ENCODE data around the gene MARS1.
"Not testable (repeated sequence)": the region's sequence is repeated elsewhere in the genome, so short reads cannot be mapped to it uniquely, and the experiment has no call there.

MARS1 gene

GRCh38 chr12:57489157-57489641 is 1.3 kb downstream of the MARS1 start:
- Mint-ChIP-seq H3K27me3 (no peaks in the 10 kb centered on the region), H3K36me3 (ENCODE audit: low read depth) (peaks cover 53% of the 10 kb centered on the region), H3K27ac (peak overlapping the region; percentile 90), H3K9me3 (no peaks in the 10 kb centered on the region), H3K4me1 (ENCODE audit: low read depth) (peaks cover 41% of the 10 kb centered on the region), H3K4me3 (peak overlapping the region; percentile 90)

GRCh38 chr12:57490126-57490525 is 2.3 kb downstream of the MARS1 start:
- Mint-ChIP-seq H3K4me1 (ENCODE audit: low read depth) (peaks cover 41% of the 10 kb centered on the region), H3K27ac (no peak overlapping the region), H3K4me3 (peak overlapping the region; percentile 13), H3K27me3 (no peaks in the 10 kb centered on the region), H3K36me3 (ENCODE audit: low read depth) (peaks cover 53% of the 10 kb centered on the region), H3K9me3 (no peaks in the 10 kb centered on the region)

DNA sequence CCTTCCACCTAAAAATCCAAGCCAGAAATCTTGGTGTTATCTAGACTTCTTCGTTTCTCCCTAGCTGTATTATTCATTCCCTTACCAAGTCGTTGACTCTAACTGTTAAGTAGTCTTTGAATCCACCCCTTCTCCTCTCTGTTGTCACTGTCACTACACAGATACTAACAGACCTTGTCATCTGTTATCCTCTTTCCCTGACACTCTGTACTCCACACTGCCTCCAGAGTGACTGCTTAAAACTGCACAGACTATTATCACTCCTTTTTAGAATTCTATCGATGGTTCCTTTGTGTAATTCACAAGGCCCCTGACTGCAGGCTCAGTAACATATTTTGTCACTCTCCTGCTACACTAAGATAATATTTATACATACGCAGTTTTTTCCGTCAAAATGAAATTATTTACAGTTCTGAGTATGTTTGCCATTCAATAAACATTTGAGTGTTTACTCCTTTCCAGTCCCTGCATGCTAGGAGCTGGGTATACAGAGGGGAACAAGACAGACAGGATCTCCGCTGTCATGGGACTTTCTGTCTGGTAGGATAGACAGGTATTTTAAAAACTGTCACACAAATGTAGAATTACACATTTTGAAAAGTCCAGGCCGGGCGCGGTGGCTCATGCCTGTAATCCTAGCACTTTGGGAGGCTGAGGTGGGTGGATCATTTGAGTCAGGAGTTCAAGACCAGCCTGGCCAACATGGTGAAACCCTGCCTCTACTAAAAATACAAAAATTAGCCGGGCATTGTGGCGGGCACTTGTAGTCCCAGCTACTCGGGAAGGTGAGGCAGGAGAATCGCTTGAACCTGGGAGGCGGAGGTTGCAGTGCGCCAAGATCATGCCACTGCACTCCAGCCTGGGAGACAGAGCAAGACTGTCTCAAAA is 3.8 kb downstream of the MARS1 start:
- Mint-ChIP-seq H3K4me3 (peak overlapping the region; percentile 3), H3K27ac (peak overlapping the region; percentile 64), H3K9me3 (no peaks in the 10 kb centered on the region), H3K4me1 (ENCODE audit: low read depth) (peaks cover 41% of the 10 kb centered on the region), H3K36me3 (ENCODE audit: low read depth) (peaks cover 66% of the 10 kb centered on the region), H3K27me3 (no peaks in the 10 kb centered on the region)

DNA sequence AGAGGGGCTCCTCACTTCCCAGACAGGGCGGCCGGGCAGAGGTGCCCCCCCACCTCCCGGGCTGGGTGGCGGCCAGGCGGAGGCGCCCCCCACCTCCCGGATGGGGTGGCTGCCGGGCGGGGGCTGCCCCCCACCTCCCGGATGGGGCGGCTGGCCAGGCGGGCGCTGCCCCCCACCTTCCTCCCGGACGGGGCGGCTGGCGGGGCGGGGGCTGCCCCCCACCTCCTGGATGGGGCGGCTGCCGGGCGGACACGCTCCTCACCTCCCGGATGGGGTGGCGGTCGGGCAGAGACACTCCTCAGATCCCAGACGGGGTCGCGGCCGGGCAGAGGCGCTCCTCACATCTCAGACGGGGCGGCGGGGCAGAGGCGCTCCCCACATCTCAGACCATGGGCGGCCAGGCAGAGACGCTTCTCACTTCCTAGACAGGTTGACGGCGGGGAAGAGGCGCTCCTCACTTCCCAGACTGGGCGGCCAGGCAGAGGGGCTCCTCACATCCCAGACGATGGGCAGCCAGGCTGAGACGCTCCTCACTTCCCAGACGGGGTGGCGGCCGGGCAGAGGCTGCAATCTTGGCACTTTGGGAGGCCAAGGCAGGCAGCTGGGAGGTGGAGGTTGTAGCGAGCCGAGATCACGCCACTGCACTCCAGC is 7.3 kb downstream of the MARS1 start:
- not testable (repeated sequence) for H3K27me3 Mint-ChIP-seq, H3K9me3 Mint-ChIP-seq, H3K27ac Mint-ChIP-seq

DNA sequence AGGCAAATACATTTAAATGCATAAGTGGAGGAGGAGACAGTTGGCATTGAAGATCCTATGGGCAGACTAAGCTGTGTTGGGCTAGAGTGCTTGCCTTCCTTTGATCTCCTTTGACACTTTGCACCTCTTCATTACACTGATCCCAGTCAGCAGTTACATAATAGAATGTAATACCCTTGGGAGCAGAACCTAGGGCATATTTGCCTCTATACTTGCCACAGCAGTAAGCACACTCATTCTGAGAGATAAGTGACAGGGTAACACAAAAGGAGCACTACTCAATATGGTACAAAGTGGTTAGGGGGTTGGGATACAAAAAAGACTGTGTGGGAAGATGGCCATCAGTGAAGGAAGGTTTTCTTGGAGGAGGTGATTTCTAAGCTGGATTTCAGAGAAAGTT is 9.0 kb downstream of the MARS1 start:
- Mint-ChIP-seq H3K4me3 (no peak overlapping the region), H3K9me3 (no peaks in the 10 kb centered on the region), H3K4me1 (ENCODE audit: low read depth) (peaks cover 9% of the 10 kb centered on the region), H3K36me3 (ENCODE audit: low read depth) (peaks cover 67% of the 10 kb centered on the region), H3K27me3 (no peaks in the 10 kb centered on the region), H3K27ac (peak overlapping the region; percentile 14)

More for the DNA sequence above, 7.3 kb downstream of the MARS1 start:
- Mint-ChIP-seq H3K4me1 (ENCODE audit: low read depth) (peaks cover 20% of the 10 kb centered on the region), H3K36me3 (ENCODE audit: low read depth) (peaks cover 70% of the 10 kb centered on the region)
- H3K4me3 Mint-ChIP-seq, result not testable (repeated sequence)

DNA sequence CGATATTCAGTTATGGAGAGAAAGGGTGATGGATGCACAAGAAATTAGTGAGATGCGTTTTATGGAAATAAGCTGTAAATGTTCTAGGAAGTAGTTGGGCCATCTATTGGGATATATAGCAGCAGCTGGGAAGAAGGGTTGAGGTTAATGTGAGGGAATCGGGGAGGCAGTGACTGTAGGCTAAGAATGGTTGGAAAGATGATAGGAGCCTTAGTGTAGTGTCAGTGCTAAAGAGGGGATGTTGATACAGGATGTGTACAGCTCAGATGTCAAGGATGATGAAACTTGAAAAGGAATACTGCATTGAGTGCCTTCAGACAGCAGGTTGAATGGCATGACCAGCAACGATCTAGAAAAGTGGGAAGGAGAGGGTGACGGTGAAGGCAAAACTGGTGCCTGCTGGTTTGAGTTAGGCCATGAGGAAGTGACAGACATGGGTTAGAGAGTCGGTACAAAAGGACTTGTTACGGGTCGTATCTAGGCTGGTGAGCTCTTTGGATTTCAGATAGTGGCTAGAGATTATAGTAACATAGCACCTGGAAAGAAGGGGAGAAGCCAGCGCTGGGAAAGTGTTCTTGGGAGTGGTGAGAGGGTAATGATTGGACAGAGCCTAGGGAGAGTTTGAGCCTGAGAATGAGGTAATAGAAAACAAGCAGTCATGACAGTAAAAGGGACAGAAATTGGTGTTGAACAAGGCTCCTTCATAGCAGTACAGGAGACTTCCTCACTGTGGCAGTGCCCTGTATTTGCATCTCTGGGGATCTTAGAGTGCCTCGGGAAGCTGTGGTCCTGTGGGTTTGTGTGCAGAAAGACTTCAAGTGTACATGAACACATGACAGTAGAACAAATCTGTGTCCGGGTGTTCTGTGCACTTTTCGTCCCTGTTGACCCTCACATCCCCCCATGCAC is 9.6 kb downstream of the MARS1 start:
- no peaks in the 10 kb centered on the region for H3K27me3 Mint-ChIP-seq
- peak overlapping the region; percentile 14 for H3K27ac Mint-ChIP-seq
- H3K36me3 Mint-ChIP-seq (ENCODE audit: low read depth), result peaks cover 67% of the 10 kb centered on the region
- no peak overlapping the region for H3K4me3 Mint-ChIP-seq
- no peaks in the 10 kb centered on the region for H3K9me3 Mint-ChIP-seq
- peaks cover 9% of the 10 kb centered on the region for H3K4me1 Mint-ChIP-seq (ENCODE audit: low read depth)

- H3K36me3 Mint-ChIP-seq (ENCODE audit: low read depth), result peaks cover 66% of the 10 kb centered on the region
- no peaks in the 10 kb centered on the region for H3K9me3 Mint-ChIP-seq
- no peaks in the 10 kb centered on the region for H3K27me3 Mint-ChIP-seq
- H3K4me3 Mint-ChIP-seq, result no peak overlapping the region
- H3K27ac Mint-ChIP-seq, result no peak overlapping the region
- H3K4me1 Mint-ChIP-seq (ENCODE audit: low read depth), result peaks cover 5% of the 10 kb centered on the region
These were observed 10.2 kb downstream of the MARS1 start for GRCh38 chr12:57498132-57498502.

GRCh38 chr12:57498571-57498970 is 10.7 kb downstream of the MARS1 start:
- Mint-ChIP-seq H3K9me3 (no peaks in the 10 kb centered on the region), H3K27me3 (no peaks in the 10 kb centered on the region), H3K36me3 (ENCODE audit: low read depth) (peaks cover 70% of the 10 kb centered on the region), H3K4me1 (ENCODE audit: low read depth) (peaks cover 5% of the 10 kb centered on the region), H3K27ac (peak overlapping the region; percentile 70), H3K4me3 (no peak overlapping the region)

DNA sequence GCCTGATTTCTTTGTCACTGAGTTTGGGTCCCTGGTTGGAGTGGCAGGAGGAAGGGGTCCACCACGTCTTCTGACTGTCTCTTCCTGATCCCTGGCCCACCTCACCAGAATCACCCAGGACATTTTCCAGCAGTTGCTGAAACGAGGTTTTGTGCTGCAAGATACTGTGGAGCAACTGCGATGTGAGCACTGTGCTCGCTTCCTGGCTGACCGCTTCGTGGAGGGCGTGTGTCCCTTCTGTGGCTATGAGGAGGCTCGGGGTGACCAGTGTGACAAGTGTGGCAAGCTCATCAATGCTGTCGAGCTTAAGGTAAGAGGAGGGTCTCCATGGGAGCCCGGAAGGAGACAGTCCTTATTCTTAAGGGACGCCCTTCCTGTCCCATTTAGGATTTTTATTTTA is 12.3 kb downstream of the MARS1 start:
- H3K27me3 Mint-ChIP-seq, result no peaks in the 10 kb centered on the region
- H3K36me3 Mint-ChIP-seq (ENCODE audit: low read depth), result peaks cover 84% of the 10 kb centered on the region
- H3K9me3 Mint-ChIP-seq, result no peaks in the 10 kb centered on the region
- H3K27ac Mint-ChIP-seq, result no peak overlapping the region
- H3K4me1 Mint-ChIP-seq (ENCODE audit: low read depth), result peaks cover 5% of the 10 kb centered on the region
- no peak overlapping the region for H3K4me3 Mint-ChIP-seq

- H3K9me3 Mint-ChIP-seq; H3K4me1 Mint-ChIP-seq (ENCODE audit: low read depth); H3K27ac Mint-ChIP-seq; H3K4me3 Mint-ChIP-seq; H3K27me3 Mint-ChIP-seq: not testable (repeated sequence)
- peaks cover 78% of the 10 kb centered on the region for H3K36me3 Mint-ChIP-seq (ENCODE audit: low read depth)
These were observed 14.6 kb downstream of the MARS1 start for GRCh38 chr12:57502311-57502969.

- H3K27ac Mint-ChIP-seq; H3K4me3 Mint-ChIP-seq; H3K9me3 Mint-ChIP-seq; H3K4me1 Mint-ChIP-seq (ENCODE audit: low read depth); H3K27me3 Mint-ChIP-seq: not testable (repeated sequence)
- H3K36me3 Mint-ChIP-seq (ENCODE audit: low read depth), result peaks cover 67% of the 10 kb centered on the region
These were observed 18.7 kb downstream of the MARS1 start for GRCh38 chr12:57506541-57506940.

GRCh38 chr12:57507796-57508195 is 19.9 kb downstream of the MARS1 start:
- H3K27ac Mint-ChIP-seq; H3K9me3 Mint-ChIP-seq; H3K4me1 Mint-ChIP-seq (ENCODE audit: low read depth); H3K27me3 Mint-ChIP-seq; H3K4me3 Mint-ChIP-seq: not testable (repeated sequence)
- peaks cover 70% of the 10 kb centered on the region for H3K36me3 Mint-ChIP-seq (ENCODE audit: low read depth)

DNA sequence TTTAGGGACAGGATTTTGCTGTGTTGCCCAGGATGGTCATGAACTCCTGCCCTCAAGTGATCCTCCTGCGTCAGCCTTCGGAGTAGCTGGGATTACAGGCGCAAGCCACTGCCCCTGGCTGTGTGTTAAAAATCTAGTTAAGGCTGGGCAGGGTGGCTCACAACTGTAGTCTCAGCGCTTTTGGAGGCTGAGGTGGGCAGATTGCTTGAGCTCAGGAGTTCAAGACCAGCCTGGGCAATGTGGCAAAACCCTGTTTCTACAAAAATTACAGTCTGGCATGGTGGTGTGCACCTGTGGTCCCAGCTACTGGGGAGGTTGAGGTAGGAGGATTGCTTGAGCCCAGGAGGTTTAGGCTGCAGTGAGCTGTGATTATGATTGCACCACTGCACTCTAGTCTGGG is 23.3 kb downstream of the MARS1 start:
- Mint-ChIP-seq H3K27me3 (no peaks in the 10 kb centered on the region), H3K9me3 (no peaks in the 10 kb centered on the region), H3K27ac (no peak overlapping the region), H3K36me3 (ENCODE audit: low read depth) (peaks cover 68% of the 10 kb centered on the region), H3K4me3 (no peak overlapping the region), H3K4me1 (ENCODE audit: low read depth) (peaks cover 3% of the 10 kb centered on the region)

GRCh38 chr12:57511588-57512325 is 23.9 kb downstream of the MARS1 start:
- Mint-ChIP-seq H3K36me3 (ENCODE audit: low read depth) (peaks cover 70% of the 10 kb centered on the region), H3K4me3 (no peak overlapping the region), H3K4me1 (ENCODE audit: low read depth) (peaks cover 3% of the 10 kb centered on the region), H3K9me3 (no peaks in the 10 kb centered on the region), H3K27ac (peak overlapping the region; percentile 26), H3K27me3 (no peaks in the 10 kb centered on the region)

Measured in stimulated activated naive CD8-positive, alpha-beta T cell treated with anti-CD3 and anti-CD28 coated beads, Interleukin-15, Interleukin-2, amounts not matched to agents 100 ng/mL and 50 ng/mL, for 24 hours (primary cell).